Left ventricle myocardium inferior (tissue), 1 donor: ENCODE measurements around the gene RPS27A. TPM values are rescaled to one million over a fixed set of nuclear protein-coding genes. Genes with fewer than 3 reads are reported as not detected.
A peak's percentile ranks its signal among the peaks of the same experiment; 100 is the strongest.
"Not testable (repeated sequence)": the region's sequence is repeated elsewhere in the genome, so short reads cannot be mapped to it uniquely, and the experiment has no call there.

Experiments
- DNase-seq: peaks from one replicate; pipeline ENCODE4 v3.0.0-alpha.2; 2020
- H3K27ac ChIP-seq: fragments of 200-600 bp; replicated peaks from 2 replicates; pipeline ENCODE4 v1.8.0; 2021
- H3K27me3 ChIP-seq: fragments of 200-600 bp; 2 replicates; pipeline ENCODE4 v1.8.0; 2021; ENCODE audit warnings: low read depth
- H3K36me3 ChIP-seq: fragments of 200-600 bp; 2 replicates; pipeline ENCODE4 v1.8.0; 2021
- H3K4me1 ChIP-seq: fragments of 200-600 bp; 2 replicates; pipeline ENCODE4 v1.8.0; 2021
- H3K4me3 ChIP-seq: fragments of 200-600 bp; 2 replicates; pipeline ENCODE4 v1.8.0; 2021; ENCODE audit warnings: mild to moderate bottlenecking, moderate library complexity
- H3K9me3 ChIP-seq: fragments of 200-600 bp; replicated peaks from 2 replicates; pipeline ENCODE4 v1.8.0; 2021
- CTCF ChIP-seq: fragments of 200-600 bp; IDR thresholded peaks from 2 replicates; pipeline ENCODE4 v1.8.0; 2021; ENCODE audit warnings: antibody characterized with exemption, mild to moderate bottlenecking, borderline replicate concordance
- intact Hi-C: fragments of 100-400 bp; cut with micrococcal nuclease; formaldehyde crosslinking; loops from one replicate; pipeline ENCODE4 v1.11.0; 2022
- total RNA-seq: library from RNA; stranded (reverse); fragmentation: NEBNext Ultra II Directional; extraction: Animal tissue kit (Norgen Biotek cat#: 25700); gene quantifications from one replicate; pipeline ENCODE4 v1.2.1, GENCODE V29; 2021
- donor health status: DM: no; HTN: yes; CAD: no; lungs with severe emphysema.

RPS27A gene
- total RNA-seq, 1 donor from 2014 or later = 459 TPM

GRCh38 chr2:55269645-55269990 is 37.1 kb downstream of the RPS27A start:
- H3K9me3 ChIP-seq = no peaks in the 10 kb centered on the region
- peak overlapping the region; percentile 78 for H3K4me3 ChIP-seq
- peak overlapping the region; percentile 93 for H3K27ac ChIP-seq
- H3K27me3 ChIP-seq = no peaks in the 10 kb centered on the region
- H3K4me1 ChIP-seq = peaks cover 23% of the 10 kb centered on the region
- intact Hi-C loops = no loop called here
- no peak for TF ChIP-seq CTCF
- H3K36me3 ChIP-seq = peaks cover 25% of the 10 kb centered on the region
- no peak for DNase-seq

GRCh38 chr2:55274346-55274745 is 41.9 kb downstream of the RPS27A start:
- H3K4me3 ChIP-seq, H3K9me3 ChIP-seq, intact Hi-C loops, H3K4me1 ChIP-seq, DNase-seq, H3K27ac ChIP-seq, H3K36me3 ChIP-seq, H3K27me3 ChIP-seq: not testable (repeated sequence)

GRCh38 chr2:55277310-55277709 is 44.8 kb downstream of the RPS27A start:
- intact Hi-C loops = no loop called here
- DNase-seq = no peak

GRCh38 chr2:55279214-55279835 is 46.8 kb downstream of the RPS27A start:
- H3K27me3 ChIP-seq, H3K9me3 ChIP-seq, DNase-seq, H3K4me3 ChIP-seq, H3K27ac ChIP-seq, H3K36me3 ChIP-seq, intact Hi-C loops: not testable (repeated sequence)
- H3K4me1 ChIP-seq = peaks cover 22% of the 10 kb centered on the region

More at GRCh38 chr2:55277310-55277709, 44.8 kb downstream of the RPS27A start:
- H3K36me3 ChIP-seq = no peaks in the 10 kb centered on the region
- no peaks in the 10 kb centered on the region for H3K9me3 ChIP-seq
- H3K27me3 ChIP-seq = no peaks in the 10 kb centered on the region
- no peak overlapping the region for H3K4me3 ChIP-seq
- TF ChIP-seq CTCF = no peak
- H3K27ac ChIP-seq = no peak overlapping the region
- peaks cover 4% of the 10 kb centered on the region for H3K4me1 ChIP-seq

- H3K4me3 ChIP-seq, DNase-seq, H3K27me3 ChIP-seq, intact Hi-C loops, H3K9me3 ChIP-seq, H3K36me3 ChIP-seq, H3K27ac ChIP-seq: not testable (repeated sequence)
- H3K4me1 ChIP-seq = peaks cover 27% of the 10 kb centered on the region
These were observed 47.5 kb downstream of the RPS27A start for GRCh38 chr2:55279859-55280424.

- intact Hi-C loops, DNase-seq, H3K9me3 ChIP-seq, H3K4me3 ChIP-seq, H3K27me3 ChIP-seq, H3K36me3 ChIP-seq: not testable (repeated sequence)
- H3K27ac ChIP-seq = peak overlapping the region; percentile 98
- H3K4me1 ChIP-seq = peaks cover 32% of the 10 kb centered on the region
These were observed 48.5 kb downstream of the RPS27A start for GRCh38 chr2:55280851-55281546.

- H3K27ac ChIP-seq = peak overlapping the region; percentile 98
- TF ChIP-seq CTCF = no peak
- intact Hi-C loops = no loop called here
- H3K27me3 ChIP-seq = no peaks in the 10 kb centered on the region
- peaks cover 3% of the 10 kb centered on the region for H3K36me3 ChIP-seq
- H3K4me3 ChIP-seq = peak overlapping the region; percentile 87
- peak; percentile 91 for DNase-seq
- peaks cover 37% of the 10 kb centered on the region for H3K4me1 ChIP-seq
- H3K9me3 ChIP-seq = no peaks in the 10 kb centered on the region
These were observed 49.8 kb downstream of the RPS27A start for GRCh38 chr2:55282110-55282917.
